OCI-LY1 (cell line): Measurements from ENCODE around the gene ADAMTSL2.

ENCODE experiments used
- H2AFZ ChIP-seq: fragments of 200-600 bp; sonication (generic), shearing (Covaris generic); 2 replicates; pipeline ENCODE4 v1.6.0; 2014; ENCODE audit warnings: antibody characterized with exemption, mild to moderate bottlenecking, low read length
- H3F3A ChIP-seq: fragments of 200-600 bp; sonication (generic), shearing (Covaris generic); 2 replicates; pipeline ENCODE4 v1.6.0; 2014; ENCODE audit warnings: mild to moderate bottlenecking, antibody characterized with exemption, low read length, moderate library complexity; ENCODE audit not compliant: insufficient read depth
- H3K27ac ChIP-seq: fragments of 200-600 bp; sonication (generic); 2 replicates; pipeline ENCODE4 v1.5.1; 2014; ENCODE audit warnings: low read length, mixed run types, mild to moderate bottlenecking, low read depth; ENCODE audit not compliant: poor library complexity, severe bottlenecking
- H3K27me3 ChIP-seq: fragments of 200-600 bp; sonication (generic); 2 replicates; pipeline ENCODE4 v1.6.0; 2014; ENCODE audit warnings: antibody characterized with exemption, mild to moderate bottlenecking, low read length, moderate library complexity; ENCODE audit not compliant: insufficient read depth
- H3K36me3 ChIP-seq: fragments of 200-600 bp; sonication (generic); 2 replicates; pipeline ENCODE4 v1.6.1; 2014; ENCODE audit warnings: mild to moderate bottlenecking, antibody characterized with exemption, low read length, moderate library complexity, mixed read lengths; ENCODE audit not compliant: insufficient read depth
- H3K4me1 ChIP-seq: fragments of 200-600 bp; sonication (generic); 2 replicates; pipeline ENCODE4 v1.5.1; 2014; ENCODE audit warnings: mild to moderate bottlenecking, low read length, moderate library complexity; ENCODE audit not compliant: insufficient read depth, severe bottlenecking
- H3K4me2 ChIP-seq: fragments of 200-600 bp; sonication (generic), shearing (Covaris generic); 2 replicates; pipeline ENCODE4 v1.6.1; 2014; ENCODE audit warnings: low read length
- H3K4me3 ChIP-seq: fragments of 200-600 bp; sonication (generic); 2 replicates; pipeline ENCODE4 v1.5.1; 2014; ENCODE audit warnings: low read length, low read depth, mild to moderate bottlenecking, mixed read lengths; ENCODE audit not compliant: poor library complexity, severe bottlenecking
- H3K79me2 ChIP-seq: fragments of 200-600 bp; shearing (Covaris generic); 2 replicates; pipeline ENCODE4 v1.6.1; 2016; ENCODE audit warnings: mixed run types, low read length, mixed read lengths; ENCODE audit not compliant: insufficient read depth
- H3K9ac ChIP-seq: fragments of 200-600 bp; sonication (generic), shearing (Covaris generic); 2 replicates; pipeline ENCODE4 v1.6.1; 2014; ENCODE audit warnings: mild to moderate bottlenecking, low read length, mixed read lengths
- H3K9me2 ChIP-seq: fragments of 200-600 bp; sonication (generic), shearing (Covaris generic); 2 replicates; pipeline ENCODE4 v1.6.1; 2014; ENCODE audit warnings: low read depth, mild to moderate bottlenecking, low read length, mixed read lengths
- H3K9me3 ChIP-seq: fragments of 200-600 bp; shearing (Covaris generic); 2 replicates; pipeline ENCODE4 v1.6.1; 2014; ENCODE audit warnings: low read length, mixed read lengths
- H4K20me1 ChIP-seq: fragments of 200-600 bp; sonication (generic), shearing (Covaris generic); 2 replicates; pipeline ENCODE4 v1.6.0; 2016; ENCODE audit warnings: mild to moderate bottlenecking, low read length; ENCODE audit not compliant: insufficient read depth
- EZH2 ChIP-seq: fragments of 200-600 bp; sonication (generic), shearing (Covaris generic); IDR thresholded peaks from 2 replicates; pipeline ENCODE4 v1.8.0; 2017; ENCODE audit warnings: borderline replicate concordance, mixed run types, mild to moderate bottlenecking, antibody characterized with exemption, low read length, moderate library complexity, mixed read lengths
- TF ChIP-seq, protein P1 (sequence below): fragments of 200-600 bp; sonication (generic), shearing (Covaris generic); IDR thresholded peaks from 2 replicates; pipeline ENCODE4 v1.5.1; 2017; ENCODE audit warnings: mild to moderate bottlenecking, antibody characterized with exemption, low read length, moderate library complexity, mixed read lengths

ADAMTSL2 gene

DNA sequence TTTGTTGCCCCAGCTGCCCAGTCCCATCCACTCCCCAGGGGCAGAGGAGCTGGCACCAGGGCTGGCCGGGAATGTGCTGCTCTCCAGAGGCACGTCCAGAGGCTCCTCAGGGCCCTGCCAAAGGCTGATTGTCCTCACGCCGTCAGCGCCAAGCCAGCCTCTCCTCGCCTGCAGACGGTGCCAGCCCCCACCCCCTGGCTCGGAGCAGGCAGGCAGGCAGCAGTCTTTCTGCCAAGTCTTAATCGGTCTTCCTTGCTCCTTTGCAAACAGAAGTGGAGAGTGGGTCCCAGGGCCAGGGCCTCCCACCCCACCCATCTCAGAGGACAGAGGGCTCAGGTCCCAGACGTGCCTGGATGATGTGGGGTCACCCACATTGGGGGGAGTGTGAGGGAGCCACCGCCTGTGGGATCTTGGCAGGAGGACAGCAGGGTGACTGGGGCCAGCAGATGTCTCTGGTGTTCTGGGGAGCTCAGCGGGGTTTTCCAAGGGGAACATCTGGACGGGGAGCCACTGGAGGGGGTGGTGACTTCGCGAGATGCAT lies 38.4 kb downstream of the ADAMTSL2 start:
- Histone ChIP-seq H3K4me2 (no peak overlapping the region), H3K4me3 (no peak overlapping the region), H3F3A (no peaks in the 10 kb centered on the region), H3K9ac (no peak overlapping the region), H3K9me2 (no peaks in the 10 kb centered on the region), H3K4me1 (no peaks in the 10 kb centered on the region), H3K79me2 (no peaks in the 10 kb centered on the region), H3K27me3 (peaks cover 5% of the 10 kb centered on the region; the same call in 1 of the 2 replicates), H2AFZ (no peak overlapping the region), H3K27ac (no peak overlapping the region), H3K36me3 (no peaks in the 10 kb centered on the region), H3K9me3 (no peaks in the 10 kb centered on the region), H4K20me1 (no peaks in the 10 kb centered on the region)
- TF ChIP-seq, protein P1, sequence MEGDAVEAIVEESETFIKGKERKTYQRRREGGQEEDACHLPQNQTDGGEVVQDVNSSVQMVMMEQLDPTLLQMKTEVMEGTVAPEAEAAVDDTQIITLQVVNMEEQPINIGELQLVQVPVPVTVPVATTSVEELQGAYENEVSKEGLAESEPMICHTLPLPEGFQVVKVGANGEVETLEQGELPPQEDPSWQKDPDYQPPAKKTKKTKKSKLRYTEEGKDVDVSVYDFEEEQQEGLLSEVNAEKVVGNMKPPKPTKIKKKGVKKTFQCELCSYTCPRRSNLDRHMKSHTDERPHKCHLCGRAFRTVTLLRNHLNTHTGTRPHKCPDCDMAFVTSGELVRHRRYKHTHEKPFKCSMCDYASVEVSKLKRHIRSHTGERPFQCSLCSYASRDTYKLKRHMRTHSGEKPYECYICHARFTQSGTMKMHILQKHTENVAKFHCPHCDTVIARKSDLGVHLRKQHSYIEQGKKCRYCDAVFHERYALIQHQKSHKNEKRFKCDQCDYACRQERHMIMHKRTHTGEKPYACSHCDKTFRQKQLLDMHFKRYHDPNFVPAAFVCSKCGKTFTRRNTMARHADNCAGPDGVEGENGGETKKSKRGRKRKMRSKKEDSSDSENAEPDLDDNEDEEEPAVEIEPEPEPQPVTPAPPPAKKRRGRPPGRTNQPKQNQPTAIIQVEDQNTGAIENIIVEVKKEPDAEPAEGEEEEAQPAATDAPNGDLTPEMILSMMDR = no peak
- no peak for TF ChIP-seq EZH2

DNA sequence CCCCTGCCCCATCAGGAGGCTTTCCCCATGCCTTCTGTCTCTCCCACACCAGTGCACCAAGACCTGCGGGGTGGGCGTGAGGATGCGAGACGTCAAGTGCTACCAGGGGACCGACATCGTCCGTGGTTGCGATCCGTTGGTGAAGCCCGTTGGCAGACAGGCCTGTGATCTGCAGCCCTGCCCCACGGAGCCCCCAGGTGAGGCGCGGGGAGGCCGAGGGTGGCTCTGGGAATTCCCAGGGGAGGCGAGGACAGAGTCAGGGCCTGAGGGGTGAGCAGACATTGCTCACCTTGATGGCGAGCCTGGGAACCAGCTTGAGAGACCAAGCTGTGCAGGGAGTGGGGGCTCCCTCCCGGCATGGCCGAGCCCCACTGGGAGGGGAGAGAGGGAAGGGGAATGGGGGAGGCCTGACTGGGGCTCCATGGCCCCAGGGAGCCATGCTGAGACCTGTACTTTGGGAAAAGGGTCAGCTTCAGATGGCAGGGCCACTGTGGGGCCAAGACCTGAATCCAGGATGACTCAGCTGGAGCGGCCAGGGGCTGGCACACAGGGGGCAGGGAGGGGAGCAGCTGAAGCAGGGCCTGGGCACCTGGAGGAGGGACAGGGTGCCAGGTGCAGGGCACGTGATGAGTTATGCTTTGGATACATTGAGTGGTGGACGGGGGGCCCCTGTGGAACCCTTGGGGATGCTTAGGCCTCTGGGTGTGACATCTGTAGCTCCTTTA lies 39.4 kb downstream of the ADAMTSL2 start:
- no peak overlapping the region for H3K4me2 ChIP-seq

DNA sequence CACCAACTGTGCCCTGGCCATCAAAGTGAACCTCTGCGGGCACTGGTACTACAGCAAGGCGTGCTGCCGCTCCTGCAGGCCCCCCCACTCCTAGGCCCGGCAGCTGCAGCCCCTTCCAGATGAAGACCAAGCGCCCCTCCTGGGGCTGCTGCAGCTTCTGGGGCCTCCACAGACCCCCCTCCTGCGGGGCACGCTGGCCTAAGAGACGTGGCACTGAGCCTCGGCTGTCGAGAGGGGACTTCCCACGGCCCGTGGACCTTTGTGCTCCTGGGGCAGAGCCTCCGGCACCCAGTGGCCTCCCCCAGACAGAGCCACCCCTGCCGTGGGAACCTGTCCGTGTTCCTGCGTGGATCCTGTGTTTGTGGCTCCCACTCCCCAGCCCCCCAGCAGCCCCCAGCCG lies 40.3 kb downstream of the ADAMTSL2 start:
- no peaks in the 10 kb centered on the region for H3K4me1 ChIP-seq
- H4K20me1 ChIP-seq = no peaks in the 10 kb centered on the region
- no peak overlapping the region for H3K9ac ChIP-seq
- no peaks in the 10 kb centered on the region for H3K9me2 ChIP-seq
- H2AFZ ChIP-seq = no peak overlapping the region
- no peaks in the 10 kb centered on the region for H3F3A ChIP-seq
- H3K27me3 ChIP-seq = peaks cover 9% of the 10 kb centered on the region; the same call in 1 of the 2 replicates
- TF ChIP-seq, protein P1 = no peak
- no peak for TF ChIP-seq EZH2
- no peaks in the 10 kb centered on the region for H3K79me2 ChIP-seq
- no peaks in the 10 kb centered on the region for H3K36me3 ChIP-seq
- H3K4me2 ChIP-seq = no peak overlapping the region
- H3K27ac ChIP-seq = no peak overlapping the region
- no peak overlapping the region for H3K4me3 ChIP-seq
- no peaks in the 10 kb centered on the region for H3K9me3 ChIP-seq

More for the DNA sequence above, 39.4 kb downstream of the ADAMTSL2 start:
- H3K9ac ChIP-seq = no peak overlapping the region
- H2AFZ ChIP-seq = no peak overlapping the region
- H3K27me3 ChIP-seq = peaks cover 5% of the 10 kb centered on the region; the same call in 1 of the 2 replicates
- no peaks in the 10 kb centered on the region for H4K20me1 ChIP-seq
- no peak overlapping the region for H3K27ac ChIP-seq
- TF ChIP-seq EZH2 = no peak
- TF ChIP-seq, protein P1 = no peak
- H3F3A ChIP-seq = no peaks in the 10 kb centered on the region
- no peaks in the 10 kb centered on the region for H3K9me2 ChIP-seq
- H3K4me3 ChIP-seq = no peak overlapping the region
- no peaks in the 10 kb centered on the region for H3K9me3 ChIP-seq
- no peaks in the 10 kb centered on the region for H3K79me2 ChIP-seq
- no peaks in the 10 kb centered on the region for H3K36me3 ChIP-seq
- H3K4me1 ChIP-seq = no peaks in the 10 kb centered on the region
